Measurements from ENCODE around the gene CDH11.

- TF ChIP-seq, protein P1, sequence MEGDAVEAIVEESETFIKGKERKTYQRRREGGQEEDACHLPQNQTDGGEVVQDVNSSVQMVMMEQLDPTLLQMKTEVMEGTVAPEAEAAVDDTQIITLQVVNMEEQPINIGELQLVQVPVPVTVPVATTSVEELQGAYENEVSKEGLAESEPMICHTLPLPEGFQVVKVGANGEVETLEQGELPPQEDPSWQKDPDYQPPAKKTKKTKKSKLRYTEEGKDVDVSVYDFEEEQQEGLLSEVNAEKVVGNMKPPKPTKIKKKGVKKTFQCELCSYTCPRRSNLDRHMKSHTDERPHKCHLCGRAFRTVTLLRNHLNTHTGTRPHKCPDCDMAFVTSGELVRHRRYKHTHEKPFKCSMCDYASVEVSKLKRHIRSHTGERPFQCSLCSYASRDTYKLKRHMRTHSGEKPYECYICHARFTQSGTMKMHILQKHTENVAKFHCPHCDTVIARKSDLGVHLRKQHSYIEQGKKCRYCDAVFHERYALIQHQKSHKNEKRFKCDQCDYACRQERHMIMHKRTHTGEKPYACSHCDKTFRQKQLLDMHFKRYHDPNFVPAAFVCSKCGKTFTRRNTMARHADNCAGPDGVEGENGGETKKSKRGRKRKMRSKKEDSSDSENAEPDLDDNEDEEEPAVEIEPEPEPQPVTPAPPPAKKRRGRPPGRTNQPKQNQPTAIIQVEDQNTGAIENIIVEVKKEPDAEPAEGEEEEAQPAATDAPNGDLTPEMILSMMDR (conservative IDR thresholded peaks at IDR 0.05; ENCODE audit: low read depth, low read length): no peak
- no peak for TF ChIP-seq EZH2 (IDR thresholded peaks at IDR 0.05; ENCODE audit: borderline replicate concordance, low read depth, low read length, poor library complexity, severe bottlenecking)
Observed at GRCh38 chr16:65002265-65002664, 119.6 kb downstream of the CDH11 start.
